BLaER1 treated with 17β-estradiol and CSF1 and Interleukin-3, amounts not matched to agents 10 nM and 100 nM (cell line): Measurements from ENCODE around the gene XYLB.

Experiments used
- H3K27ac ChIP-seq, 11 experiments: shearing (Covaris generic); formaldehyde crosslinking; 2 replicates each; pipeline ENCODE4 v1.8.1; 2022
- H3K27me3 ChIP-seq, 11 experiments: shearing (Covaris generic); formaldehyde crosslinking; 2 replicates each; pipeline ENCODE4 v1.8.1; 2022
- H3K36me3 ChIP-seq, 11 experiments: shearing (Covaris generic); formaldehyde crosslinking; 2 replicates each; pipeline ENCODE4 v1.8.1; 2022
- H3K4me1 ChIP-seq, 10 experiments: shearing (Covaris generic); formaldehyde crosslinking; 2 replicates each; pipeline ENCODE4 v1.8.1; 2022
- H3K4me2 ChIP-seq, 11 experiments: shearing (Covaris generic); formaldehyde crosslinking; 2 replicates each; pipeline ENCODE4 v1.8.1; 2022
- H3K4me3 ChIP-seq, 10 experiments: shearing (Covaris generic); formaldehyde crosslinking; 2 replicates each; pipeline ENCODE4 v1.8.1; 2022
- H3K9ac ChIP-seq, 11 experiments: shearing (Covaris generic); formaldehyde crosslinking; 2 replicates each; pipeline ENCODE4 v1.8.1; 2022
- H3K9me3 ChIP-seq, 11 experiments: shearing (Covaris generic); formaldehyde crosslinking; replicated peaks in 1 of 11; 2 replicates each; pipeline ENCODE4 v1.8.1; 2022
- H4K20me1 ChIP-seq, 11 experiments: shearing (Covaris generic); formaldehyde crosslinking; 2 replicates each; pipeline ENCODE4 v1.8.1; 2022
- Cebpa-rat ChIP-seq, 11 experiments: shearing (Covaris generic); IDR thresholded peaks; 2 replicates each; pipeline ENCODE4 v1.8.1; 2022

Gene XYLB

DNA sequence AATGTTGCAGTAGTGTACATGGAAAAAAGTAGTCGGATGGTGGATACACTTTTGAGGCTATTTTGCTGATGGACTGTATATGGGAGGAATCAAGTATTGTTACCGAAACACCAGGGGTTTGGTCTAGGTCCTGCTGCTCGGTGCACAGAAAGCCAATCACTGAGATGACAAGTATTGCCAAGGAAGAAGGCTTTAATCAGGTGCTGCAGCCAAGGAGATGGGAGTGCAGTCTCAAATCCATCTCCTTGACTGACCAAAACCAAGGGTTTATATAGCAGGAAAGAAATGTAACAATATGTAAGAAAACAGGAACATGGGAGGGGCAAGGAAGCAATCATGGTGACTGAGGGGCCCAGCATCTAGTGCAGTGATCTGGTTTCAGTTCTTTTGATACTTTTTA lies 104.3 kb downstream of the XYLB start:
- Histone ChIP-seq H3K27ac (no peak overlapping the region), H3K4me1 (peaks cover 3 to 12% (median 9%) of the 10 kb centered on the region in 10 experiments), H3K27me3 (no peaks in the 10 kb centered on the region), H3K4me2 (no peak overlapping the region), H3K36me3 (peaks cover 0 to 5% (median 0%) of the 10 kb centered on the region in 11 experiments; a peak in 3 of 22 replicates), H4K20me1 (peaks cover 3 to 10% (median 4%) of the 10 kb centered on the region in 11 experiments; a peak in 19 of 22 replicates), H3K4me3 (no peak overlapping the region), H3K9me3 (peaks cover 18 to 36% (median 23%) of the 10 kb centered on the region in 11 experiments), H3K9ac (no peak overlapping the region)
- no peak for TF ChIP-seq Cebpa-rat (IDR thresholded peaks at IDR 0.05)

DNA sequence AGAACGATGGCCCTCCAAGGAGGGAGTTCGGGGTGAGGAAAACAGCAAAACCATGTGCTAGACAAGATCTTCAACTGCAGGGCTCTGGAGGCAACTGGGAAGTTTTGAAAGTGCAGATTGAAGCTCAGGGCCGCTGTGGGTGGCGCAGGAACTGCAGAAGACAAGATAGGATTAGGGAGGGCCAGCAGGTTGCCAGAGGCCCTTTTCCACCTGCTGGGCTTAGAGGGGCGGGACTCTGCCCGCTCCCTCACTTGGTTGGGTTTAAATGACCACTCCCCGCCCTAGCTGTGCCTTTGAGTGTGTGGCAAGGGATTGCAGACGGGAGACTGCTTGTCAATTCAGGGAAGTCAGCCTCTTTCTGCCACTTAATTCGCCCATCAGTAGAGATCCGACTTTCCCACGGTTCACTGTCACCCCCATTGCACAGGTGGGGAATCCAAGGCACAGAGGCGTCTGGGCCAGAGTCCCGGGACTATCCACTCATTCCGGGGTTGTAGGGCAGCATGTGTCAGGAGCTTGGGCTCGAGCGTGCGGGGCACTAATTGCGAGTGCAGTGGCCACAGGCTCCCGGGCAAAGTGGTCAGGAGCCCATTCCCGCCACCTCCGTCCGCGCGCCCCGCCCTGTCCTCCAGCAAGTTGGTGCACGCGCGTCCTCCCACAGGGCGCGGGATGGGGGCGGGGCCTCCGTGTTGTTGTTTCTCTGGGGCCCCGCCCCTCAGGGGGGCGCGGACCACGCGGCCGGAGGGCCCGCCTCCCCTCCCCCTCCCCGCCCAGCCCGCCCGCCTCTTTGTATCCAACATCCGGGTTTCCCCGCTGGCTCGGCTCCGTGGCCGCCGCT lies 106.7 kb downstream of the XYLB start, which contains the start of gene ACVR2B:
ACVR2B (plus strand) TSS at position 816 of the 838 bp plus-strand sequence. CDS start 433 bp downstream, outside the sequence.
- H3K36me3 ChIP-seq: peaks cover 0 to 4% (median 0%) of the 10 kb centered on the region in 11 experiments; a peak in 3 of 22 replicates

DNA sequence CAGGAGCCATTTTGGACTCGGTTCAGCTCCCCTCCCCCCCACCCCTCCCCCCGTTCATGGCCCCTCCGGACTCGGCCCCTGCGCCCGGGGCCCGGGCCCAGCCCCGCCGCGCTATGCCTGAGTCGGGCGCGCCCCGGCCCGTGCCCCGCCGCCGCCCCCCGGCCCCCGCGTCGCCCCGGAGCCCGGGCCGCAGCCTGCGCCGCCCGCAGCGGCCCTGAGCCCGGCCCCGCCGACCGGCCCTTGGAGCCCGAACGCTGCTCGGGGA lies 107.3 kb downstream of the XYLB start:
- peaks cover 0 to 4% (median 0%) of the 10 kb centered on the region in 11 experiments; a peak in 3 of 22 replicates for H3K36me3 ChIP-seq
- TF ChIP-seq Cebpa-rat (IDR thresholded peaks at IDR 0.05): no peak
- H3K9me3 ChIP-seq: peaks cover 13 to 28% (median 16%) of the 10 kb centered on the region in 11 experiments
- H3K4me2 ChIP-seq: peak overlapping the region; percentile 93 to 100 (median 97)
- peak overlapping the region; percentile 92 to 99 (median 97) for H3K27ac ChIP-seq
- H3K27me3 ChIP-seq: no peaks in the 10 kb centered on the region
- H3K4me3 ChIP-seq: peak overlapping the region; percentile 75 to 96 (median 90)
- peaks cover 13 to 32% (median 22%) of the 10 kb centered on the region in 10 experiments for H3K4me1 ChIP-seq
- peak overlapping the region; percentile 93 to 100 (median 97) for H3K9ac ChIP-seq
- H4K20me1 ChIP-seq: peaks cover 10 to 35% (median 31%) of the 10 kb centered on the region in 11 experiments; a peak in 20 of 22 replicates

More for the DNA sequence above, 106.7 kb downstream of the XYLB start, which contains the start of gene ACVR2B:
- H3K4me1 ChIP-seq: peaks cover 13 to 26% (median 22%) of the 10 kb centered on the region in 10 experiments
- no peaks in the 10 kb centered on the region for H3K27me3 ChIP-seq
- H3K4me3 ChIP-seq: peak within 1 kb of the TSS; percentile 75 to 96 (median 90)
- TF ChIP-seq Cebpa-rat (IDR thresholded peaks at IDR 0.05): no peak
- peak within 1 kb of the TSS; percentile 92 to 99 (median 97) for H3K27ac ChIP-seq
- peak within 1 kb of the TSS; percentile 93 to 100 (median 97) for H3K9ac ChIP-seq
- H3K4me2 ChIP-seq: peak within 1 kb of the TSS; percentile 93 to 100 (median 97)
- peaks cover 10 to 29% (median 26%) of the 10 kb centered on the region in 11 experiments; a peak in 20 of 22 replicates for H4K20me1 ChIP-seq
- peaks cover 13 to 28% (median 16%) of the 10 kb centered on the region in 11 experiments for H3K9me3 ChIP-seq

GRCh38 chr3:38454178-38454883 lies 107.7 kb downstream of the XYLB start:
- TF ChIP-seq Cebpa-rat (IDR thresholded peaks at IDR 0.05): no peak
- peaks cover 13 to 27% (median 16%) of the 10 kb centered on the region in 11 experiments for H3K9me3 ChIP-seq
- H3K9ac ChIP-seq: peak overlapping the region; percentile 93 to 100 (median 97)
- H3K4me2 ChIP-seq: peak overlapping the region; percentile 93 to 100 (median 97)
- H3K27me3 ChIP-seq: no peaks in the 10 kb centered on the region
- H3K4me3 ChIP-seq: peak overlapping the region; percentile 75 to 96 (median 90)
- peaks cover 14 to 40% (median 36%) of the 10 kb centered on the region in 11 experiments; a peak in 21 of 22 replicates for H4K20me1 ChIP-seq
- peak overlapping the region; percentile 92 to 99 (median 97) for H3K27ac ChIP-seq
- H3K36me3 ChIP-seq: peaks cover 0 to 4% (median 0%) of the 10 kb centered on the region in 11 experiments; a peak in 3 of 22 replicates
- peaks cover 15 to 37% (median 25%) of the 10 kb centered on the region in 10 experiments for H3K4me1 ChIP-seq

DNA sequence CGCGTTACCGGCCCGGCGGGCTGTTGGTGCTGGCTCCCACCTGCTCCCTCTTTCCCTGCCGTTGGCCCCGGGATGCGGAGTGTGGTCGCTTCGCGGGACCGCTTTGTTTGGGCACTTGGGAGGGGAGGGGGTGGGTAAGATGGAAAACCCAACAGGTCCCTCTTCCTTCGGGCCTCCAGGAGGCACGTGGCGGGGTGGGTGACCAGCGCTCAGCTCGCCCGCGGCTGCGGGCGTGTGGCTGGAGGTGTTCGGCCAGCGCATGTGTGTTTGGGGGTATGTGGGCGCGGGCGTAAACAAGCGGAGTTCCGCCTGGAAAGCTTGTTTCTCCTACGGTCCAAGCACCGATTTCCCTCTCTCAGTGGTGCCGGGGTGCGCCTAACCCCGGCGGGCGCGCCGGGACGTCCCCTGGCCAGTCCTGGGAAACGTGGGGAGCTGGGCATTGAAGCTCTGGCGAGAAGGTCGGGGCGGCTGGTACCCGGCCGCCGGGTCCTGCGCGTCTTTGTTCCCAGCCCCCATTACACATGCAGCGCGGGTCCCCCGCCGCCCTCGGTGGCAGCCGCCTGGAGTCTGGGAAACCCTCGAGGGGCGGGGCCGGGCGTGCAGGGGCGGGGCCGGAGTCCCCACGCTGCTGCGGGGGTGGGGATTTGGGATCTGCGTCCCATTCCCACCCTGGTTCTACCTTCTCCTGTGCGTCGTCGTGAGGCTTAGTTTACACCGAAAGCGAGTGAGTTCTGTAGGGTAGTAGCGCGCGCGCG lies 108.5 kb downstream of the XYLB start:
- Histone ChIP-seq H4K20me1 (peaks cover 19 to 47% (median 43%) of the 10 kb centered on the region in 11 experiments; a peak in 21 of 22 replicates), H3K36me3 (peaks cover 0 to 4% (median 0%) of the 10 kb centered on the region in 11 experiments; a peak in 3 of 22 replicates), H3K4me1 (peaks cover 22 to 44% (median 32%) of the 10 kb centered on the region in 10 experiments), H3K4me3 (peak overlapping the region; percentile 75 to 96 (median 90)), H3K27me3 (no peaks in the 10 kb centered on the region), H3K9ac (peak overlapping the region; percentile 93 to 100 (median 97)), H3K27ac (peak overlapping the region; percentile 92 to 99 (median 97); a peak in 21 of 22 replicates), H3K4me2 (peak overlapping the region; percentile 93 to 100 (median 97)), H3K9me3 (peaks cover 13 to 20% (median 16%) of the 10 kb centered on the region in 11 experiments)
- TF ChIP-seq Cebpa-rat (IDR thresholded peaks at IDR 0.05): no peak

DNA sequence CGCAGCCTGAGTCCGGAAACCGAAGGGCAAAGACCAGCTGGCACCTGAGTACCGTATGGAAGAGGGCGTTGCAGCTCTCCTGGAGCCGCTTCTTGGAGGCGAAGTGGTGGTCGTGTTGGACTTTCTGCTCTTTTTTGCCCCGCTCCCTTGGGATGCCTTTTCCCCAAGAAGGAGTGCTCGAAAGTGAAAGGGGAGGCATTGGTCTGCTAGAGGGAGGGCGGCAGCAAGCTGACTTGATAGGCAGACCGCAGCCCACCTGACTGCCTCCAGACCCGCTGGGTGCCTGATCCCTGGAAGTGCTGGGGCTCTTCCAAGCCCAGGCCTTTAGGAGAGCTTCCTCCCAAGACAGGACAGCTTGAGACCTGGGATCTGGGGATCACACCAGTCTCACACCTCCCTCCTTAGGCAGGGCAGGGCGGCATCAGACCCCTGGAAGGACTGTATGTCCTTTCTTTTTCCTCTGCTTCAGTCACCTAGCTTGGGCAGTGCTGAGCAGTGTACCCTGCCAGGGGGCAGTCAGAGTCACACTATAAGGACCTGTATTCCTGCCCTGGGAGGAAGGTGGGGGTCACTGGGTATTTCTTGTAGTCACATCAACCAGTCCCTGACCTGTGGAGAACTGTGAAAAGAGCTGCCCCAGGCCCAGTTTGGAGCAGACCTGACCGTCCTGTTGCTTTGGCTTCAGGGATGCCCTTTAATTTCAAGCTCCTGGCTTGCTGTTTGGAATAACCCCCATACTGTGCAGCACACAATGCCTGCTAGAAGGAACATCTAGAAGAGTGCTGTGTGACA lies 109.2 kb downstream of the XYLB start:
- Histone ChIP-seq H3K9ac (peak overlapping the region; percentile 93 to 100 (median 97)), H3K27ac (peak overlapping the region in 9 of 11 experiments; percentile 92 to 99 (median 98); a peak in 15 of 22 replicates), H3K4me2 (peak overlapping the region; percentile 93 to 100 (median 97)), H3K4me3 (peak overlapping the region; percentile 75 to 96 (median 90)), H4K20me1 (peaks cover 19 to 55% (median 50%) of the 10 kb centered on the region in 11 experiments; a peak in 21 of 22 replicates), H3K9me3 (peaks cover 6 to 14% (median 10%) of the 10 kb centered on the region in 11 experiments), H3K4me1 (peaks cover 30 to 52% (median 39%) of the 10 kb centered on the region in 10 experiments), H3K36me3 (peaks cover 0 to 5% (median under 1%) of the 10 kb centered on the region in 11 experiments; a peak in 8 of 22 replicates), H3K27me3 (no peaks in the 10 kb centered on the region)
- TF ChIP-seq Cebpa-rat (IDR thresholded peaks at IDR 0.05): no peak
